Measurements from ENCODE around the gene NCOA3. TPM values are rescaled to one million over a fixed set of nuclear protein-coding genes. Genes with fewer than 3 reads are reported as not detected.

The NCOA3 gene
- total and polyA plus RNA-seq, 10 of the 15 experiments (the other 5 are each of a cell fraction or from before 2014, with no cell fraction given), result 16.9 to 96.2 (median 73.6) TPM

DNA sequence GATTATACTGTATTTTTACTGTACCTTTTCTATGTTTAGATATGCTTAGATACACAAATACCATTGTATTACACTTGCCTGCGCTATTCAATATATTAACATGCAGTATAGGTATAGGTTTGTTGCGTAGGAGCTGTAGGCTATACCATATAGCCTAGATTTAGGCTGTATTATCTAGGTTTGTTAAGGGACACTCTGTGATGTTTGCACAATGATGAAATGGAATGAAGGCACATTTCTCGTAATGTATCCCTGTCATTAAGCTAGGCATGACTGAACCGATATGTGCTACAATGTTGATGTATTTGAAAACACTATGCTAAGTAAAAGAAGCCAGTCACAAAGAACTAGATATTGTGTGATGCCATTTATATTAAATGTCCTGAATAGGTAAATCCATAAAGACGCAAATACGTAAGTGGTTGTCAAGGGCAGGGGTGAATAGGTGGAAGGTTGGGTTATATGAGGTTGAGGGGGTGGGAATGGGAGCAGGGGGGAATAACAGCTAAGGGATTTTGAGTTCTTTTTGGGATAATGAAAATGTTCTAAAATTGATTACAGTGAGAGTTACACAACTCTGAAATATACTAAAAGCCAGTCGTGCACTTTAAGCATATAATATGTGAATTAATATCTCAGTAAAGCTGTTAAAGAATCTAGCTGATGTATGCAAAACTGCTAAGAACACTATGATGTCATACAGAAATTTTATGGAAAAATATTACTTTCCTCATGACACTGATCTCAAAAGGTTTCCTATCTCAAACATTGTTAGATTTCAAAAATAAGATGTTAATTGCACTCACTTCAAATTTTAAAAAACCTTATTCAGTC lies 97.4 kb downstream of the NCOA3 start:
- H3K4me3 ChIP-seq, result no peak overlapping the region
- ChIA-PET SMC1A (ENCODE audit: uncharacterized antibody, unreplicated experiment) (interaction anchor here (0.7 to 1.6 kb wide), 6 partner anchors 11 to 274 kb away, joined by 3 to 7 read pairs (median 4); no protein-coding TSS in a partner anchor), CTCF (interaction anchor here (1.0 to 1.2 kb wide), 2 partner anchors 16 to 98 kb away, joined by 3 read pairs; partner anchors contain the start of gene NCOA3), RAD21 (ENCODE audit: unreplicated experiment) (interaction anchor here (0.6 kb wide), 1 partner anchor 145 kb away, joined by 3 read pairs; no protein-coding TSS in a partner anchor), POLR2A (no interaction called here)
- no peaks in the 10 kb centered on the region; the same call in 2 of the 3 replicates for H3K9me3 ChIP-seq (replicated peaks; ENCODE audit: control insufficient read depth, insufficient read depth, low read length)
- no peaks in the 10 kb centered on the region for H3K4me1 ChIP-seq (ENCODE audit: control insufficient read depth, insufficient read depth, low read length)
- peaks cover 1 to 22% of the 10 kb centered on the region in 2 experiments for H3K36me3 ChIP-seq (ENCODE audit: control insufficient read depth in 2 of 2, insufficient read depth in 2 of 2, low read length in 1 of 2)
- TSS peak; percentile 28 for BruUV-seq (replicated peaks)
- no peak overlapping the region for H3K27ac ChIP-seq (ENCODE audit: control insufficient read depth, insufficient read depth)
- H3K4me2 ChIP-seq (ENCODE audit: control insufficient read depth, insufficient read depth), result no peak overlapping the region
- ATAC-seq (no peak), DNase-seq (ENCODE audit: low read depth, low spot score) (no peak), FAIRE-seq (no peak)
- no peak overlapping the region for H2AFZ ChIP-seq (ENCODE audit: control insufficient read depth, low read depth, low read length)
- in situ Hi-C loops (cut with MboI) (no loop called here), intact Hi-C loops (cut with micrococcal nuclease; ENCODE audit: unreplicated experiment) (no loop called here)
- over 99% methylated on average over 7 of the region's 7 CpGs for WGBS (ENCODE audit: insufficient coverage, insufficient replicate concordance, low lambda C conversion rate, missing lambda C conversion rate)
- no peak for TF ChIP-seq WRNIP1 (IDR thresholded peaks at IDR 0.05; ENCODE audit: borderline replicate concordance, low read depth, low read length)
- TF ChIP-seq NFXL1 (IDR thresholded peaks at IDR 0.05; ENCODE audit: borderline replicate concordance), result peak; percentile 43; the same call in 1 of the 2 replicates
- H3K9ac ChIP-seq (ENCODE audit: control insufficient read depth, insufficient read depth, low read length), result no peak overlapping the region
- no peaks in the 10 kb centered on the region; the same call in 1 of the 2 replicates for H4K20me1 ChIP-seq (ENCODE audit: control insufficient read depth, insufficient read depth)
- H3K27me3 ChIP-seq (replicated peaks in 1 of 2; ENCODE audit: control insufficient read depth in 2 of 2, insufficient read depth in 2 of 2, low read length in 1 of 2), result no peaks in the 10 kb centered on the region
- peaks cover 75% of the 10 kb centered on the region for H3K79me2 ChIP-seq (ENCODE audit: control insufficient read depth, insufficient read depth, low read length)

GRCh38 chr20:47600967-47601547 lies 99.4 kb downstream of the NCOA3 start:
- WGBS (ENCODE audit: insufficient coverage, insufficient replicate concordance, low lambda C conversion rate, missing lambda C conversion rate), result 97% methylated on average over 9 of the region's 9 CpGs
- SMC1A ChIA-PET (ENCODE audit: uncharacterized antibody, unreplicated experiment), result interaction anchor here (0.6 to 1.7 kb wide), 9 partner anchors 9 to 239 kb away, joined by 3 to 8 read pairs (median 4); no protein-coding TSS in a partner anchor
- Histone ChIP-seq H3K27ac (ENCODE audit: control insufficient read depth, insufficient read depth) (no peak overlapping the region), H3K4me3 (no peak overlapping the region), H3K9ac (ENCODE audit: control insufficient read depth, insufficient read depth, low read length) (no peak overlapping the region), H4K20me1 (ENCODE audit: control insufficient read depth, insufficient read depth) (no peaks in the 10 kb centered on the region; the same call in none of the 2 replicates), H3K36me3 (ENCODE audit: control insufficient read depth in 2 of 2, insufficient read depth in 2 of 2, low read length in 1 of 2) (peaks cover 1 to 19% of the 10 kb centered on the region in 2 experiments), H3K4me1 (ENCODE audit: control insufficient read depth, insufficient read depth, low read length) (no peaks in the 10 kb centered on the region), H2AFZ (ENCODE audit: control insufficient read depth, low read depth, low read length) (no peak overlapping the region), H3K79me2 (ENCODE audit: control insufficient read depth, insufficient read depth, low read length) (peaks cover 79% of the 10 kb centered on the region), H3K27me3 (replicated peaks in 1 of 2; ENCODE audit: control insufficient read depth in 2 of 2, insufficient read depth in 2 of 2, low read length in 1 of 2) (no peaks in the 10 kb centered on the region), H3K4me2 (ENCODE audit: control insufficient read depth, insufficient read depth) (no peak overlapping the region), H3K9me3 (replicated peaks; ENCODE audit: control insufficient read depth, insufficient read depth, low read length) (no peaks in the 10 kb centered on the region; the same call in 2 of the 3 replicates)
- DNase-seq (ENCODE audit: low read depth, low spot score), result no peak
- no peak for FAIRE-seq
- in situ Hi-C loops (cut with MboI) (no loop called here), intact Hi-C loops (cut with micrococcal nuclease; ENCODE audit: unreplicated experiment) (no loop called here)
- RAD21 ChIA-PET (ENCODE audit: unreplicated experiment), result interaction anchor here (1.5 to 2.0 kb wide), 3 partner anchors 9 to 97 kb away, joined by 3 to 6 read pairs (median 5); no protein-coding TSS in a partner anchor
- POLR2A ChIA-PET, result interaction anchor here (1.8 to 2.1 kb wide), 2 partner anchors 9 to 11 kb away, joined by 4 to 13 read pairs; no protein-coding TSS in a partner anchor
- no TSS peak for BruUV-seq (replicated peaks)
- ATAC-seq, result no peak
- CTCF ChIA-PET, result interaction anchor here (1.5 to 2.4 kb wide), 4 partner anchors 9 to 217 kb away, joined by 4 to 6 read pairs (median 5); no protein-coding TSS in a partner anchor
- TF ChIP-seq NFXL1 (IDR thresholded peaks at IDR 0.05; ENCODE audit: borderline replicate concordance) (peak; percentile 60; the same call in 1 of the 2 replicates), ETV6 (conservative IDR thresholded peaks at IDR 0.05 in 1 of 2, IDR thresholded peaks at IDR 0.05 in 1 of 2; ENCODE audit: borderline replicate concordance in 1 of 2, low read depth in 1 of 2) (0 out of 4 replicates have a peak, but pooled peaks of 1 of the 2 experiments have one; percentile 30), SIX5 (IDR thresholded peaks at IDR 0.05; ENCODE audit: low read depth, low read length, severe bottlenecking) (no peak)

Data from GM12878 (cell line).